Superior temporal gyrus (tissue), 1 donor: Measurements from ENCODE around the gene ZNF331.
"Not testable (repeated sequence)": the region's sequence is repeated elsewhere in the genome, so short reads cannot be mapped to it uniquely, and the experiment has no call there.

Source experiments
- DNase-seq: peaks from one replicate; pipeline ENCODE4 v3.0.0-alpha.2; 2016; ENCODE audit errors: extremely low spot score

Gene ZNF331

DNA sequence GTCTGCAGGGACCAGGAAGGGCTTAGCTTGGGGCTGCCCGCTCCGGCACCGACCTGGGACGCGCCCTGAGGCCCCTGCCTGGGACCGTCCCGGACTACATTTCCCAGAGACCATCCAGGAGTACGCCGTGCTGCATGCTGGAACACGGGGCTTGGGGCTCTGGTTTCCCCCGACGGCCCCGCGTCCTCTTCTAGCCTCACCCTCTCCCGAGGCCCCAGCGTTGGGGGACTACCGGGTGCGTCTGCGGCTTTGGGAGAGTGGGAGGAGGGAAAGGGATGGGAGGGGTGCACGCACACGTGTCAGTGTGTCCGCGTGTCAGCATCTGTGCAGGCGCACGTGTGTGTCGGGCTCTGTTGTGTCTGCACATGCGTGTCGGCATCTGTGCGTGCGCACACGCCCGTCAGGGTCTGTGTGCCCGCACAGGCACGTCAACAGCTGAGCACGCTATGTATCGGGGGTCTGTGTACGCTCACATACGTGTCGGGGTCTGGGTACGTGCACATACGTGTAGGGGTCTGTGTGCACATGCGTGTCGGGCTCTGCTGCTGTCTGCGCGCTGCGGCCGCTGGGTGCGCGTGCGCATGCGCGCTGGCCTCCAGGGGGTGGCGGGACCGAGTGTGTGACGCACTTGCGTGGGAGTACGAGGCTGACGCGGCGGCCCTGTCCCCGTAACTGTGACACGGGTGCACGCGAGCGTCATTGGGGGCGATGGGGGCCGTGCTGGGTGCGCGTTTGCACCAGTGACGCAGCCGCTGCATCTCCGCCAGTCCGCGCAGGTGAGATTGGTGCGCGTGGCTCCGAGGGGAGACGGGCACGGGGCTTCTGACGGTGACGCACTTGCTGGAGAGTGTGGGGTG lies at the start of gene ZNF331:
Gene ZNF331 (plus strand): TSS at position 625 of the 857 bp plus-strand sequence. CDS start 31,232 bp downstream, outside the sequence.
- DNase-seq = peak; percentile 74

DNA sequence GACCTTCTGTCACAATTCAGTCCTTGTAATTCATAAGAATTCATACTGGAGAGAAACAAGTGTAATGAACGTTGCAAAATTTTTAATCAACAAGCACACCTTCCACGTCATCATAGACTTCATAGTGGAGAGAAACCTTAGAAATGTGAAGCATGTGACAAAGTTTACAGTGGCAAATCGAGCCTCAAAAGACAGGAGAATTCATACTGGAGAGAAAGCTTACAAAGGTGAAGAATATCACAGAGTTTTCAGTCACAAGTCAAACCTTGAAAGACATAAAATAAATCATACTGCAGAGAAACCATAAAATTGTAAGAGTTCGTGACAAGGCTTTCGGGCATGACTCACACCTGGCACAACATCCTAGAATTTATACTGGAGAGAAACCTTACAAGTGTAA lies 45.8 kb upstream of the ZNF331 start:
- DNase-seq = no peak

DNA sequence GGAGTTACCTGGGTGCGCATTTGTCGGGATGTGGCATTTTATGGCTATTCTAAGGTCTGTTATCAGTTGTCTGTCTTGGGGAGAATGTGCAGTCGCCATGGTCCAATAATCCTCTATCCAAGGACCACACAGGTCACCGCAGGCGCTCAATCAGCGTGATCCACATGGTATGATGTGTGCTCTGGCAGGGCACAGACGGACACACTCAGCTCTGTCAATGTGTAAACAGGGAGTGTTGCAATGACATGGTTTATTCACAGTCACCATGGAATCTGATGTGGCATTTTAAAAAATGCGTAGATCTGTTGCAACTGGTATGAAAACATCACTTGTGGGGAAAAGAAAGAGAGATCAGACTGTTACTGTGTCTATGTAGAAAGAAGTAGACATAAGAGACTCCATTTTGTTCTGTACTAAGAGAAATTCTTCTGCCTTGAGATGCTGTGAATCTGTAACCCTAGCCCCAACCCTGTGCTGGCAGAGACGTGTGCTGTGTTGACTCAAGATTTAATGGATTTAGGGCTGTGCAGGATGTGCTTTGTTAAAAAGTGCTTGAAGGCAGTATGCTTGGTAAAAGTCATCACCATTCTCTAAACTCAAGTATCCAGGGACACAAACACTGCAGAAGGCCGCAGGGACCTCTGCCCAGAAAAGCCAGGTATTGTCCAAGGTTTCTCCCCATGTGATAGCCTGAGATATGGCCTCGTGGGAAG lies 40.5 kb upstream of the ZNF331 start:
- not testable (repeated sequence) for DNase-seq

DNA sequence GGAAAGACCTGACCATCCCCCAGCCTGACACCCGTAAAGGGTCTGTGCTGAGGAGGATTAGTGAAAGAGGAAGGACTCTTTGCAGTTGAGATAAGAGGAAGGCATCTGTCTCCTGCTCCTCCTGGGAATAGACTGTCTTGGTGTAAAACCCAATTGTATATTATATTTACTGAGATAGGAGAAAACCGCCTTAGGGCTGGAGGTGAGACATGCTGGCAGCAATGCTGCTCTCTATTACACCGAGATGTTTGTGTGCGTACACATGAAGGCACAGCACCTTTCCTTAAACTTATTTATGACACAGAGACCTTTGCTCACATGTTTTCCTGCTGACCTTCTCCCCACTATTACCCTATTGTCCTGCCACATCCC lies 39.9 kb upstream of the ZNF331 start:
- not testable (repeated sequence) for DNase-seq

DNA sequence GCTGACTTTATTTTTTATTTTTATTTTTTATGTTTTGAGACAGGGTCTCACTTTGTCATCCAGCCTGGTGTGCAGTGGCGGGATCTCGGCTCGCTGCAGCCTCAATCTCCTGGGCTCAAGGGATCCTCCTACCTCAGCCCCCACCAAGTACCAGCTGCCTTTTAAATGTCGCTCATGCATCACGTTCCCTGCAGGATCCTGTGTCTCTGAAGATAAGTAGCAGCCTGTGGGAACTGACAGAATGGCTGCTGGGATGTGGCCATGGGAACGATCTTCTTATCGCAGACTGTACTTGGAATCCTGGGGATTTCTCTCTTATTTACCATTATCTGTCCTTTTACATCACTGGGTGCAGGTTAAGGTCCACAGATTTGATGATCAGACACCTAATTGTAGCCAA lies 34.8 kb upstream of the ZNF331 start:
- DNase-seq = peak; percentile 11

DNA sequence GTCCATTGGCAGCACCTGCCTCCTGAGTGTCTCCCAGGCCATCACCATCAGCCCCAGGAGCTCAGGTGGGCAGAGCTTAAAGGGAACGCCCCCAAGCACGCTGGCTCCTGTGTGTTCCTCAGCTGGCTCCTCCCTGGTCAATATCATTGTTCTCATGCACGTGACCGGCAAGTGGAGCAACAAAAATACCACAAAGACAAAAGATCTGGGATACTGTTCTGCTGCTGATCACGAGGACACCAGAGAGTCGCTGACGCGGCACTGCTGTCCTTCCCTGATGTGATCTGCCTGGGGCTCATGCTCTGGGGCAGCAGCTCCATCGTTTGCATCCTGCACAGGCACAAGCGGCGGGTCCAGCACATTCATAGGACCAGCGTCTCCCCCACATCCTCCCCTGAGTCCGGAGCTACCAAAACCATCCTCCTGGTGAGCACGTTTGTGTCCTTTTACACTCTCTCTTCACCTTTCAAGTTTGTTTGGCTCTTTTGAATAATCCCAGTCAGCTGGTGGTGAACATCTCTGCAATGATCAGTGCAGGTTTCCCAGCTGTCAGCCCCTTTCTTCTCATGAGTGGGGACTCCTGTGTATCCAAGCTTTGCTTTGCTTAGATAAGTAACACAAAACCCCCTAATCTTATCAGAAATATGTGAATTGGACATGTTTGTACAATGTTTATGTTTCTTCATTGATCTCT lies 34.1 kb upstream of the ZNF331 start:
- DNase-seq = peak; percentile 33

DNA sequence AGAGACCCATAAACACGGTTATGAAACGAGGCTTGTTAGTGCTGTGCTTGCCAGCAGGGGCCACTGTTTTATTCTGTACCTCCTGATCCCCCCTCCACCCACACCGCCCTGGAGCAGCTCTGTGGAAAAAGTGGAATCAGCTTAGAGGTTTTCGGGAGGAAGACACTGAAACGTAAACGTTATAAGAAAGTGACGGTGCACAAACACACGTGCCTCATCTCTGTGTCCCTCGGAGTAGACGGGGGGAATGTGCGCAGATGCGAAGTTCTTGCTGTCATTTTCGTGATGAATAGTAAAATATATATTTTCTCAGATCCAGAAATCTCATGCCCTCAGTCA lies 33.6 kb upstream of the ZNF331 start:
- DNase-seq = peak; percentile 41

DNA sequence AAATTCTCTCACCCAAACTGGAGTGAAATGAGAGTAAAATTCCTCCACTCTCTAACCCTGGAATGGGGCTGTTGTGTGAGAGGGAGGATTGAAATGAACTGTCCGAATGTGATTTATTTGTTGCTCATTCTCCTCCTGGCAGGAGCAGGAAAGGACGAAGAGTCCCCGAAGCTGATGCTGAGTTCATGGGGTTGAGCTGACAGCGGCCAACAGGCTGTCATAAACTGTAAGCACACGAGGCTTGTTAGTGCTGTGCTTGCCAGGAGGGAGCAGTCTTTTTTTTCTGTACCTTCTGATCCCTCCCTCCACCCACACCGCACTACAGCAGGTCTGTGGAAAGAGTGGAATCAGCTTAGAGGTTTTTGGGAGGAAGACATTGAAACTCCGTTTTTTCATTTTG lies 33.1 kb upstream of the ZNF331 start:
- peak; percentile 20 for DNase-seq

DNA sequence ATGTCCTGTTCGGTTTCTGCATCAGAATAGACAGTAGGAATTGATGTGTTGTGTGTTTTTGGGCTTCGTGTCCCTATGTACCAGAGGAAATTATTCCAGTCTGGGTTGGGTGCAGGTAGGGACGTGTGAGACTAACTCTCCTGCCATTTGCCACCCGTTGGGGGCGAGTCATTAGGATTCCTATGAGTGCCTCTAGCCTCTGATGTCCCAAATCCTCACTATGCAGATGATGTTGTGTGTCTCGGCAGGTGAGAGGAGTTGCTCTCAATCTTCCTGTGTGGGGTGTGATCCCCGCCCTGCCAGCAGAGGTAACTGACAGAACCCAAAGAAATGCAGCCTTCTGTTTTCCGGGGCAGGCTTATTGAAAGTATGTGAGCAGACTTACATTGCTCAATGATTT lies 31.2 kb upstream of the ZNF331 start:
- DNase-seq = no peak

DNA sequence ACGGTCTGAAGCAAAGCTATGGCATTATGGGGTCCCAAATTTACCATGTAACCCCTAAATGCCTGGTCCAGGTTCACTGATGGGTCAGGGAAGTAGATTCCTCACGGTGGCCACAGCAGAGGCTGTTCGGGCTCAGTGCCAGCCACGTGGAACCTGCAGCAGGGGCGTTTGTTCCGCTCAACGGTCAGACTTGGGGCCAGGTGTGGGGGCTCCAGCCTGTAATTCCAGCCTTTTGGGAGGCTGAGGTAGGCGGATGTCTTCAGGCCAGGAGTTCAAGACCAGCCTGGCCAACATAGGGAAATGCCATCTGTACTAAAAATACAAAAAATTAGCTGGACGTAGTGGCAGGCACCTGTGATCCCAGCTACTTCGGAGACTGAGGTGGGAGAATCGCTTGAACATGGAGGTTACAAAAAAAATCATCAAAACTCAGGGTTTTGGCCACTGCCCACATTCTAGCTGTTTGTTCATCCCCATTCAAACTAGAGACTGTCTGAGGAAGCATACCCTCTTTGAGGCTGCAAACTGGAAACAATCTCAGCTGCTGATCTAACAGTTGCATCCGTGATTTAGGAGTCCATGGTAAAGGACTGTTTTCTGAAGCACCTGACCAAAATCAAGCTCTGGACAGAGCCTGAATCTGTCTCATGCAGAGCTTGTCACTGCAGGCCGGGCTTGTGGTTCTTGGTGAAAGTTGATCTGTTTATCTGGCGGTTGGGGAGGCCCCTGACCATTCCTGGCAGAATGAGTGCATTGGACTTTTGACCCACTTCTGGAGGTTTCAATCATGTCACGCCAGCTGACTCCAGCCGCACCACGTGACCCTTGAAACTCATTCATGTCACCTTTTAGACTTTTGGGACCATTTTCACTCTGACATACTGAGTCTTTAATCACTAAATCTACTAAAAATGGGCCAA lies 30.2 kb upstream of the ZNF331 start:
- DNase-seq = no peak

DNA sequence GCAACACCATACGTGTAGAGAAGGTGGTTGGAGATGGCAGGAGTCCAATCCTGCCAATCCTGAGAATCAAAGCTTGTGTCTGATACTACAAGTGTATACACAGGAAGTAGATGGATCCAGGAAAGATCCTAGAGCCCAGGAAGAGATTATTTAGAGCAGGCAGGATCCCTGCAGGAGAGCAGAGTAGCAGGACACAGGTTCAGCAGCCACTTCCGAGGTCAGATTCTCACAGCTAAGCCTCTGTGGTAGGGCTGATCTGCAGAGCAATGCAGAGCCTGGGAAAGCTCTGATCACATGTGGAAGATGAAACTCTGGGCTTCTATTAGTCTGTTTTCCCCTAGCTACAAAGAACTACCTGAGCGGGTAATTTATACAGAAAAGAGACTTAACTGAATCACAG lies 28.5 kb upstream of the ZNF331 start:
- no peak for DNase-seq

DNA sequence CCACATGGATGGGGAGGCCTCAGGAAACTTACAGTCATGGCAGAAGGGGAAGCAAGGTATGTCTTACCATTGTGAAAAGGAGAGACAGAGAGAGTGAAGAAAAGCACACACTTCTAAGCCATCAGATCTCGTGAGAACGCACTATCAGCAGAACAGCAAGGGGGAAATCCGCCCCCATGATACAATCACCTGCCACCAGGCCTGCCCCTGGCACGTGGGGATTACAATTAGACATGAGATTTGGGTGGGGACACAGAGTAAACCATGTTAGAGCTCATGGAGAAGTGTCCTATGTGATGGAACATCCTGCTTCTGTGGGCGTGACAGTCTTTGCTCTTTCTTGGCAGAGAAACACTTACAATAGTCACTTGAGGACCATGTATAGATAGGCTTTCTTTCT lies 28.1 kb upstream of the ZNF331 start:
- DNase-seq = no peak

DNA sequence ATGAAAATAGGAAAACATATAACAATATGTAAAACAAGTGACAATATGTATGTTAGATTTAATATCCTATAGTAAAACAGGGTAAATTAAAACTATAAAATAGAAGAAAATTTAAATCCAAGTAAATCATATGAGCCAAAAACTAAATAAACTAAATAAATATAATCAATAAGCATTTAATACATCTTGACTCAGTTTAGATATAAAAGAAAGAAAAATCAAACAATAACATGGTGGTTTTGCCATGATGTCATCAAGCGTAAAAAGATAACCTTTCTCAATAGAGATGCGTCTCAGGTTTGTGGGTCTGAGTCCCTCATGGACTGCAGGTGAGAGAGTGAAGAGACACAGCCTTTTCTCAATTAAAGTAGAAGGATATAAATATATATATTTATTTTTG lies 26.6 kb upstream of the ZNF331 start:
- no peak for DNase-seq

DNA sequence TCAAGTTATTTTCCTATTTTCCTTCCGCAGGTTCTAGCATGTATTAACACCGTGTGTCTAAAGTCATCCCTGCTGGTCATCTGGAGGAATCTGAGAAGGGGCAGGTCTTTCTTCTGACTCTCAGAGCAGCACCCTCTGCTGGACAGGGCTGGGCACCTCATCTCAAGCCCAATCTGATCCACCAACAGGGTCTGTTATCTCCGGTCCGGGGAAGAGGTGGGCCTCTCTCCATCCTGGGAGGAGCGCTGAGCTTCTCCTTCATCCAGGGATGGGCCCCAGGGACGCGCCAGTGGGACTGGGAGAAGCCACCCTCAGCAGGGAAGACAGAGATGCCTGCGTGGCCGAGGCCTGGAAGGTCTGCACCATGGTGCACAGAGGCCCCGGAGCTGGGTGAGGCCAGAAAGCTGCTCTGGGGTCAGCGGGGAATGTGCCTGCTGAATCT lies 26.0 kb upstream of the ZNF331 start:
- DNase-seq = peak; percentile 38

DNA sequence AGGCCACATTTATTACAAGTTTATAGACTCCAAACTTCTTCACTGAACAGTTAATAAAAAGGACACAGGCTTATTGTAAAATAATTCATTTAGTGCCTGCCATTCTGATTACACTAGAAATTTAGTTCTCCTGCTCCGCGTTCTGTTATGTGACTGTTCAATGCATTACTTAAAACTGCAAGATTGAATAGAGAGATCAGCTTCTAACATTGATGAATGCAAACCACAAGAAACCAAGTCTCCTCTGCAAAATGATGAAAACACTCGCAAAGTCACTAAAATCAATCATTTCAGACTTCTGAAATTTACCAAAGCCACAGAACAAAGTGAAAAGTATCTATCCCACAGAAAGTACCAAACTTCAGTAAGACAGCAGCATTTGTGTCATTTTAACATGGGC lies 22.9 kb upstream of the ZNF331 start:
- not testable (repeated sequence) for DNase-seq

DNA sequence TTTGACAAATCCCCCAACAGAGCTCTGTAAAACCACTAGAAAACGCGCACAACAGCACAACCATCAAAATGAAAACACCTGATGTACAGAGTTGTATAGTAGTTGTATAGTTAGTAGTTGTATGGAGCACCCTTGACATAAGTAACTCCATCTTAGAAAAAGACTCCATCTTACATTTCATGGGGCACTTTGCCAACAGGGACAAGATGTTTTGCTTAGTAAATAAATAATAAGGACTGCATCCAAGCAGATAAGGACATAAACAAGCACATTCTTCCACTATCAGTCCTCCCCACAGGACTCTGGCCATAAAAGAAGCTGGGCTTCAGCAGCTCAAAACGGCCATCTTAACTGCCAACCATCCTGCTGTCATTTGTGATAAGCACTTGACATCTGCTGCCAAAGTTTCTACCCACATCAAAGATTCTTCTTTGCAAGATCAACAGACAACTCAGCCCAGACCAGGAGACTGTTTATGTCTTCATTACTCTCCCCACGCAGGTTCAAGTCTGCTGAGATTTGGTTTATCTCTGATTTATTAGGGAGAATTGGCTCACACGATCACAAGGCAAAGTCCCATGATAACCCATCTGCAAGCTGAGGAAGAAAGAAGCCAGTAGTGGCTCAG lies 20.7 kb upstream of the ZNF331 start:
- no peak for DNase-seq

DNA sequence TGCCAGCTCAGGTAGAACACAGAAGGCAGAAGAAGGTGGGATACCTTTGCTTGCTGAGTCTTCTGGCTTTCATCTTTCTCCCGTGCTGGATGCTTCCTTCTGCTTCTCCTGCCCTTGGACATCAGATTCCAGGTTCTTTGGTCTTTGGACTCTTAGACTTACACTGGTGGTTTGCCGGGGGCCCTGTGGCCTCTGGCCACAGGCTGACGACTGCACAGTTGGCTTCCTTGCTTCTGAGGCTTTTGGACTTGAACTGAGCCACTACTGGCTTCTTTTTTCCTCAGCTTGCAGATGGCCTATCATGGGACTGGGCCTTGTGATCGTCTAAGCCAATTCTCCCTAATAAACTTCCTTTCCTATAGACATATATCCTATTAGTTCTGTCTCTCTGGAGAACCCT lies 19.8 kb upstream of the ZNF331 start:
- DNase-seq = no peak

DNA sequence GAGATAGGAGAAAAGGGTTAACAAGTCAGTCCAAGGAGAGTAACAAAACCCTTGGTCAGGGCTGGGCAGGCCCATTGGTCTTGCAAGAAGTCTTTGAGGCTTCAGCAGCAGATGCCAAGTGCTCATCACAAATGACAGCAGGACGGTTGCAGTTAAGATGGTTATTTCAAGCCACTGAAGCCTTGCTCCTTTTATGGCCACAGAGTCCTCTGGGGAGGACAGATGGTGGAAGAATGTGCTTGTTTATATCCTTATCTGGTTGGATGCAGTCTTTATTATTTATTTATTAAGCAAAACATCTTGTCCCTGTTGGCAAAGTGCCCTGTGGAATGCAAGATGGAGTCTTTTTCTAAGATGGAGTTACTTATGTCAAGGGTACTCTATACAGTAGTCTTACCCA lies 19.2 kb upstream of the ZNF331 start:
- DNase-seq = no peak

DNA sequence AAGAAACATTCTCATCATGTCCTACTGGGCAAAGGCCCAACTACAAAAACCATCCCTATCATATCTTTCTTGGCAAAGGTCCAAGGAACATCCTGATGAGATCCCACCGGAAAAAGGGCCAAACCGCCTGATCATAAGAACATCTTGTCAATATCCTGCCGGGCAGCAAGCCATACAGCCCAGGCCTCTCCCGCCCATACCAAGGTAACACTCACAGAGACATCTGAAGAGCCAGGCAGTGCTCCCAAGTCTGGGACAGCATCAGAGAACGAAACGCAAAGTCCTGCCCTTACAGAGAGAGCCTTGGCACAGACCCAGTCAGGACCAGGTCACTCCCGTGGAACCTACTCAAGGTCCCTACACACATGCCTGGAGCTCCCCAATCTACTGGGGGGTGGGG lies 18.5 kb upstream of the ZNF331 start:
- no peak for DNase-seq

DNA sequence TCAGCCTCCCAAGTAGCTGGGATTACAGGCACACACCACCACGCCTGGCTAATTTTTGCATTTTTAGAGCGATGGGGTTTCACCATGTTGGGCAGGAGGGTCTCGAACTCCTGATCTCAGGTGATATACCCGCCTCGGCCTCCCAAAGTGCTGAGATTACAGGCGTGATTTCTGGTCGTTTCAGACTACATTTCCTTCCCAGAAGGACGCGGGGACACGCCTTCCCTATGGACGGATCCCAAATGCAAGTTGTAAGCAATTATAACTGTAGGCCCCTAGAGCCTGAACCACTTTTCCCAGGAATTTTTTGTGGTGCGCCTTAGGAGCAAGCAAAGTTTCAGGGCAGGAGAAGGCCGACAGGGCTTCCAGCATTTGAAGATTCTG lies 17.8 kb upstream of the ZNF331 start:
- no peak for DNase-seq
